ENCODE data around the gene NPC1L1.

GRCh38 chr7:44489955-44490350, 51.2 kb downstream of the NPC1L1 start:
- TF ChIP-seq CTCF (IDR thresholded peaks at IDR 0.05) (no peak), POLR2A (IDR thresholded peaks at IDR 0.05) (no peak)
